GM18507 (cell line): ENCODE measurements around the gene HLA-DOB.
"Not testable (repeated sequence)": the region's sequence is repeated elsewhere in the genome, so short reads cannot be mapped to it uniquely, and the experiment has no call there.

Experiments
- DNase-seq: peaks from one replicate; pipeline ENCODE4 v3.0.0; 2011; ENCODE audit warnings: low read depth; ENCODE audit not compliant: insufficient read length; ENCODE audit errors: extremely low spot score
- FAIRE-seq: peaks from 2 replicates; lab custom pipeline; 2011; peaks lifted over from hg19 to GRCh38; lab: Jason Lieb, UNC

HLA-DOB gene

DNA sequence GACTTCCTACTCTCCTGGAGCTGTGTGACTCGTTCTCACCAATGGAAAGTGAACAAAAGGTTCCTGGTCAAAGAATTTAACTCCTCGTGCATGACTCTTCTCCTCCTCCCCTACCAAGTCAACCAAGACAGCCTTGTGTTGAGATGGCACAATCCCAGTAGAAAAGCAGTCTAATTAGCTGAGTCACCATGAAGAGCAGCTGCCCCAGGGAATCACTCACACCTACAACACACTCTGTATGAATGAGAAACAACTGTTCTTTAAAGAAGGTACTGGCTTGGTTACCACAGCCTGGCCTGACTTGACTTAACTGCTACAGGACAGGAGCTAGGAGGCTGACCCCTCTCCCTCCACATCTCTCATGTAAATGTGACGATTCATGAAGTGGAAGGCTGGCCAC is 2.9 kb upstream of the HLA-DOB start:
- FAIRE-seq, result no peak

DNA sequence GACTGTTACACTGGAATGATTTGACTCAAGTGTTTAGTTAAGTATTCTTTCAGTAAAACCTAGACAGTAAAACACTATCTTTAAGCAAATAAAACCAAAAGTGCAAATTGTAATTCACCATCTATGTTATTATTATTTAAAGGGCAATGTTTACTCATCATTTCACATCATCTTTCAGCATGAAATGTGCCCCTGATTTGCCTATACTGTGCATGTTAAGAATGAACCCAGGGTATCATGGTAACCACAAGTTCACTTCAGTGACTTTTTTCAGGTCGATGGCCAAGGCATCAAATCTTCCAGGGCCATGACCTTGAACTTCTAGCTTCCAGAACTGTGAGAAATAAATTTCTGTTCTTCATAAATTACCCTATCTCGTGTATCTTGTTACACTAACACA is 2.1 kb upstream of the HLA-DOB start:
- DNase-seq (no peak), FAIRE-seq (no peak)

More for the DNA sequence above, 2.9 kb upstream of the HLA-DOB start:
- DNase-seq, result no peak

- FAIRE-seq (peak; percentile 94), DNase-seq (no peak)
Measured at GRCh38 chr6:32815996-32816395, 806 bp downstream of the HLA-DOB start.

- no peak for DNase-seq
- FAIRE-seq, result peak; percentile 75
Measured at GRCh38 chr6:32815115-32815514, 1.7 kb downstream of the HLA-DOB start.

DNA sequence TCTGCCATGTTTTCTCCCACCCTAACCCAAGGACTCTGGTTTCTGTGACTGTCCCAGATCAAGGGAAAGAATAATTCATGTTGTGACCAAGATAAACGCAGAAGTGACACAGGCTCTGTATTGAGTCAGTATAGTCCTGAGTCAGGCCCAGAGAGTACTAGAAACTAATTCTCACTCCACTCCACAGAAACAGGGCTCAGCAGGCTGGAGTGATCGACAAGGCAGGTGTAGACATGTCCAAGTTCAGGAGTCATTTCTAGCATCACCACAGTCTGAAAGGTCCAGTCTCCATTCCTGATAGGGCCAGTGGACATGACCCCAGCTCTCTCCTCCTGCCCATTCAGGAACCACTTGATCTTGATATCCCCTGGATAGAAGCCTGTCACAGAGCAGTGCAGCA is 2.7 kb downstream of the HLA-DOB start:
- DNase-seq (no peak), FAIRE-seq (peak; percentile 49)

DNA sequence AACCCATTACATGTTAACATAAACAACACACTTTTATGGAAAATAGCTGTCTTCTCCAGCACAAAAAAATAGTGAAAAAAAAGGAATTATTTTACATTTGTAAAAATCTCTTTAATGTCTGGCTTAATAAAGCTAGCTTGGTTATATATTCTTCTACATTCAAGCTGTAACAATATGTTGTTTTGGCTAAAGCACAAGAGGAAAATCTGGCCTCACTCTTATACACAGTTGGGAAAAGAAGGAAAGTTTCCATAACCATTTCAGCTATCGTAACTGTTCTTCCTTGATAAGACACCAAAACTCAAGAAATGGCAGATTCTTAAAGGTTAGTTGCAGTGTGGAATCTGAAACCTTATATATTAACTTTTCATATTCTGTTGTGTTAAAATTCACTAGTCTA is 7.6 kb downstream of the HLA-DOB start:
- FAIRE-seq, result no peak
- DNase-seq, result no peak

DNA sequence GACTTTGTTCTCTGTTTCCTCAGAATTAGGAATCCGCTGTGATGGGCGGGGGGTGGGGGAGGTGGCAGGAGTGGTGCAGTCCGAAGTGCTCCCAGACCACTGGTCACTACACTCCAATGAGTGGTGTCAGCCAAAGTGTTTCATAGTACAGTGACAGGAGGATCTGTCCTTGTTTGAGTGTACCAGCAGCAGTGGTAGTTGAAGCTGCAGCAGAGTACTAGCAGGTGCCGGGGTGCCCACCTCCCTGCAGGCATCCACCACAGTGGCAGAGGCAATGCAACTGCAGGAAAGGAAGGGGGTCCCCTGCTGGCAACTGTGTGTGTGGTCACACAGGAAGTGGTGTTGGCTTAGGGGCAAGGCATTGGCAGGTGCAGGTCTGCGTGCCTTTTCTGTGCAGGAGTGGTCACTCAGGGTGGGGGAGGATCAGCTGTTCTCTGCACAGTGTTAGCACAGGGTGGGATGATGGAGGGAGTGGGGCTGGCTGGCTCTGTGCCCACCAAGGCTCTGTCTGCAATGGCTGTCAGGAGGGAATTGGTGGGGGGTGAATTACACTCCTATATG is 9.7 kb downstream of the HLA-DOB start:
- DNase-seq (no peak), FAIRE-seq (no peak)

DNA sequence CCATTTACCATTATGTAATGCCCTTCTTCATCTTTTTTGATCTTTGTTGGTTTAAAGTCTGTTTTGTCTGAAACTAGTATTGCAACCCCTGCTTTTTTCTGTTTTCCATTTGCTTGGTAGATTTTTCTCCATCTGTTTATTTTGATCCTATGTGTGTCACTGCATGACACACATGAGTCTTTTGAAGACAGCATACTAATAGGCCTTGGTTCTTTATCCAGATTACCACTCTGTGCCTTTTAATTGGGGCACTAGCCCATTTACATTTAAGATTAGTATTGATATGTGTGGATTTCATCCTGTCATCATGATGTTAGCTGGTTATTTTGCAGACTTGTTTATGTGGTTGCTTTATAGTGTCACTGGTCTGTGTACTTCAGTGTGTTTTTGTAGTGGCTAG is 11.4 kb downstream of the HLA-DOB start:
- not testable (repeated sequence) for FAIRE-seq, DNase-seq

- DNase-seq (no peak), FAIRE-seq (no peak)
Measured at GRCh38 chr6:32803416-32803815, 13.4 kb downstream of the HLA-DOB start.

- DNase-seq (no peak), FAIRE-seq (peak; percentile 26)
Measured at GRCh38 chr6:32799740-32800139, 17.1 kb downstream of the HLA-DOB start.

DNA sequence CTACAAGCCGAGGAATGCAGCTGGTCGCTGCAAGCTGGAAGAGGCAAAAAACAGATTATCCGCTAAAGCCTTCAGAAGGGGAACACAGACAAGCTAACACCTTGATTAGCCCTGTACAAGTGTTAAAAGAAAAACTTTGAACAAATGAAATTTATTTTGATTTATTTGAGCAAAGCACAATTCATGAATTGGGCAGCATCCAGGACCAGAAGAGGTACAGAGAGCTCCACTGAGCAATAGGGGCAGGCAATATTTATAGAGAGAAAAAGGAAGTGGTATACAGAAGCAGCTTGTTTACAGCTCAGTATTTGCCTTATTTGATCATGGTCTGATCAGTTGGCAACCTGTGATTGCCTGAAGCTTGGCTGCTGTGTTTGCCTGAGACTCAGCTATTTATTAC is 17.6 kb downstream of the HLA-DOB start:
- no peak for FAIRE-seq
- no peak for DNase-seq

DNA sequence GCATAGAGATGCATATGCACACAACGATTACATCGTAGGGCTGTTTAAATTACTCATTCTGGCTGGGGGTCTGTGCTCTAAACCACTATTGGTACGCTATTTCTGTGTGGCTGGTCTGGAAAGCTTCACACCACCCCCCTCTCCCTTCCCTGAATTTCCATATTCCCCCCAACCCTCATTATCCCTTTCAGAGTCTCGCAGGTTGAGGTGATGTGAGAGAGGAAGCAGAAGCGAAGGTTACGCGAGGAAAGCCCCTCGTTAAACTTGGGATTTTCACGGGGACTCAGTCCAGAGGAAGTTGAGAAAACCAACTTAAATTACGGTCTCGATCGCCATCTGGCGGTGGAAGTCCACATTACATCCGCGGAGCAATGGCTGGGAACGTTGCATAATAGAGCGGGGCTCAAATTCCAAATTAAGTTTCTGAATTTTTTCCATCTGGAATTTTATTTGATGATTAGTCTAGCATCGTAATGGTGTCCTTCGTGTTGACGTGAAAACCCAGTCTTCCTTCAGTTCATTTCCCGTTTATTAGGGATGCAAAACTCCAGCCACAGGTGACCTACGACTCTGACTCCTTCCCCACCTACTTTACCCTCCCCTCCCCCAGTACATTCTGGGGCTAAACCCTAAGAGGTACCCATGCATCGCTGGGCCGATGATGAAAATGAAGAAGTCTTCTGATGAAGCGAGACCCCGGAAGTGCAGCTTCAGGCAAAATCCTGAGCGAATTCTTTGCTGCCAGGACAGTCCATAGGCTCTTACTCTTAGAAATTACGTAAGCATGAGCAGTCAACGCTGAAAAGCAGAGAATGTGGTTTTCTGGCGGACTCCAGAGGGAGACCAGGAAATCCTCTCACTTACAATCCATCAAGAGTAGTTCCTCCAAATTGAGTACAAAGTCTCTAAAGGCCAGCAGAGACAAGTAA is 19.7 kb downstream of the HLA-DOB start:
- DNase-seq, result no peak
- peak; percentile 93 for FAIRE-seq

DNA sequence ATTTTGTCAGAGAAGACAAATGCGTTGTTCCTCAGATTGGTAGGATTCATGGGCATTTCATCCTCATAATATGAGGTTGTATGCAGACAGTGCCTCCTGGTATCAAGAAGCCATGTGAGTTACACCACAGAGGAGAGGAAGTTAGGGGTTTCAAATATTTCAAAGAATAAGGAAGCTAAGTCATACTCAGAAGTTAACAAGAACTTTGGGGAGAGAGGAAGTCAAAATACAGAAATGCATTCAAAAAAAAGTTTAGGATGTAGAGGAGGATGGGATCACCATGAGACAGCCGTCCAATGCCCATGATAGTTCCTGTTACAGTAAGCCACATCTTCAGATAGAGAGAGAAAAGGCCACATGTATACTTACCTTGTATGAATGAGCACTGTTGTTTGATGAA is 22.3 kb downstream of the HLA-DOB start:
- no peak for FAIRE-seq
- no peak for DNase-seq

GRCh38 chr6:32792901-32793435 is 23.8 kb downstream of the HLA-DOB start:
- FAIRE-seq (no peak), DNase-seq (no peak)

DNA sequence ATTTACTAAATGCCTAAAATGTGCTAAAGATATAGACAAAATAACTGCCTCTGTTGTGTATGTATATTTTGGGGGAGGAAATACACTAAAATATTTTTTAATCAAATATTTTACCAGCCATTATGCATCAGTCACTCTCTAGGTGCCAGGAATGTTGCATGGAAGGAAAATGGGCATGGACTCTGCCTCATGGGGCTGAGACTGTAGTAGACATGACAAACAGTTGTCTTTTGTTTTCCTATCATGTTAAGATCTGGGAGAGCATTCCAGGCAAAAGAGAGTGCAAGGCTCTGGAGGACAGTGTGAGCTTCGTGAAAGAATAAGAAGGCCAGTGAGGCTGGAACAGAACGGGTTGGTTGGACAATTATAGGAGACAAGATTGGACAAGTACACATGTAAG is 26.5 kb downstream of the HLA-DOB start:
- DNase-seq, result no peak
- no peak for FAIRE-seq

- peak; percentile 93 for FAIRE-seq
- DNase-seq, result peak; percentile 29
Measured at GRCh38 chr6:32785781-32786533, 30.8 kb downstream of the HLA-DOB start.

DNA sequence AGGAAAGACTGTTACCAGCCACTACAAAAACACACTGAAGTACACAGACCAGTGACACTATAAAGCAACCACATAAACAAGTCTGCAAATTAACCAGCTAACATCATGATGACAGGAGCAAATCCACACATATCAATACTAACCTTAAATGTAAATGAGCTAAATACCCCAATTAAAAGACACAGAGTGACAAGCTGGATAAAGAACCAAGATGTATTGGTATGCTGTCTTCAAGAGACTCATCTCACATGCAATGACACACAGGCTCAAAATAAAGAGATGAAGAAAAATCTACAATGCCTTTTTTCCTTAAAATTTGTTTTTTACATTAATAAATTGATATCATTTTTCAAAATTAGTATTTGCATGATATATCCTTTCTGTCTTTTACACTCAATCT is 33.9 kb downstream of the HLA-DOB start:
- FAIRE-seq, DNase-seq: not testable (repeated sequence)

- FAIRE-seq, result no peak
Measured at GRCh38 chr6:32779036-32779435, 37.8 kb downstream of the HLA-DOB start.

DNA sequence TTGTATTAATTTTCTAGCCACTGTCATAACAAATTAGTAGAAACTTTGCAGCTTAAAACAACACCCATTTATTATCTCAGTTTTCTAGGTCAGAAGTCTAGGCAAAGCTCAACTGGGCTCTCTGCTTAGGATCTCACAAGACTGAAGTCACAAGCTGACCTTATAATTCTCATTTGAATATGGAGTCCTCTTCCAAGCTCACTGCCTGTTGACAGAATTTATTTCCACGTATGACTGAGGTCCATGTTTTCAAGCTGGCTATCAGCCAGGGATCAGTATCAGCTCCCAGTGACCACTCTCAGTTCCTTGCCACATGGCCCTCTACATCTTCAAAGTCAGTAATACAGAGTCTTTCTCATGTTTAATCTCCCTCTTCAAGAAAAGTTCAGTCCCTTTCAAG is 41.7 kb downstream of the HLA-DOB start:
- FAIRE-seq (no peak), DNase-seq (no peak)

More at GRCh38 chr6:32779036-32779435, 37.8 kb downstream of the HLA-DOB start:
- DNase-seq, result no peak

DNA sequence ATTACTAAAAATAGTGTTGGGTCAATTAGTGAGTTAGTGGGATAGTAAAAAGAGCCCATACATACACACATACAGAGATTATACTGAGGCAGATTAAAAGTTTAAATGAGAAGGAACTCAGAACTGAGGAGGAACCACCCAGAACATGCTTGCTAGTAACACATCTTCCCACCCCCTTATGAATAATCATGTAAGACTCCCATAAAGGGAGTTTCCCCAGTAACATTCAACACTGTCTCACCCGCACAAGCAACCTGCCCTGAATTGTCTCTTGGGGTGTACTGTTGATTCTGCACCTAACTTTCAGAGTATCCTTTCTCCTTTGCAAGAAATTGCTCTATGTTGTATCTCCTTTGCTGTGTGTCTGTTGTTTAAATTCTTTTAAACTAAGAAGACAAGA is 42.4 kb downstream of the HLA-DOB start:
- DNase-seq (no peak), FAIRE-seq (peak; percentile 18)
